GM23248 (cell line): Measurements from ENCODE around the gene CWF19L1.

Experiments
- EZH2 ChIP-seq: fragments of 200-600 bp; sonication (generic); IDR thresholded peaks from 2 replicates; pipeline ENCODE4 v1.6.1; 2018; ENCODE audit warnings: antibody characterized with exemption, mild to moderate bottlenecking; ENCODE audit not compliant: insufficient read depth, poor library complexity, severe bottlenecking
- EZH2phosphoT487 ChIP-seq: fragments of 200-600 bp; sonication (generic); IDR thresholded peaks from 2 replicates; pipeline ENCODE4 v1.6.1; 2018; ENCODE audit warnings: antibody characterized with exemption, moderate library complexity, mild to moderate bottlenecking, low read depth; ENCODE audit not compliant: insufficient read depth

GRCh38 chr10:100192350-100192749 is 75.1 kb downstream of the CWF19L1 start:
- TF ChIP-seq EZH2: no peak
- no peak for TF ChIP-seq EZH2phosphoT487
